IPS-11a (cell line): ENCODE measurements around the gene SLC6A3.

Experiments used
- H3K4me3 ChIP-seq: one replicate; pipeline ENCODE4 v1.5.1; 2013; ENCODE audit warnings: low read depth, low read length, control low read depth

SLC6A3 gene

DNA sequence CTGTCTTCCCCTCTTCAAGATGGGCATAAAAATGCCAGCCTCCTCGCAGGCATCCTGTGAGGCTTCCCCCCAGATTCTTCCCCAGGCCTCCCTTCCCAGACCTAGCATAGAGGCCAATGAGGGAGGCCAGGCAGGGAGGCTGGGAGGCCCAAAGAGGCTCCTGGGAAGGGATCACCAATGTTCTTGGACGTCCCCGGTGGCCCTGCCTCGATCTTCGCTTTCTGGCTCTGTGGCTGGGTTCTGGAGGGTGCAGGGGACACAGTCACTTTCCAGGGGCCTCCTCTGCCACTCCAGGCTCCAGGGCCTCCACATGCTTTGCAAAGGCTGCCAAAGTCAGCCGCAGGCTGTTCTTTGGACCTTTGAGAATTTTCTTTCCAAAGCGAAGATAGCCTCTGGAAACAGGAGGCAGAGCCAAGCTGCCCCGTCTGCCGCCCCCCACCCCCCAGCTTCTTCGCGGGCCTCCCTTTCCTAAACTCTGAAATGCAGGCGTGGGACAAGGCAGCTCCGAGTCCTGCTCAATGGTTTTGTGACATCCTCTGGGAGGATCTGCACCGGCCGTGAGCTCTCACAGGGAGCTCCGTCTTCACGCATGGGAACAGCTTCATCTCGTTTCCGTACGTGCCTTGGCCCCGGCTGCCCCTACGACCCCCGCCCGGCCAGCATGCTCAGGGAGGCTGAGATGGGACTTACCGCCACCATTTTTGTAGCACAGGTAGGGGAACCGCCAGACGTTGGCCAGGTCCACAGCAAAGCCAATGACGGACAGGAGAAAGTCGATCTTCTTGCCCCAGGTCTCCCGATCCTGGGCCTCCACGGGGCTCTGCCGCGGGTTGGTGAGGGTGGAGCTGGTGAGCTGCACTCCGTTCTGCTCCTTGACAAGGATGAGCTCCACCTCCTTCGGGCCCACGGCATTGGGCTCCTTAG lies 2.8 kb downstream of the SLC6A3 start:
- H3K4me3 ChIP-seq: no peak overlapping the region

DNA sequence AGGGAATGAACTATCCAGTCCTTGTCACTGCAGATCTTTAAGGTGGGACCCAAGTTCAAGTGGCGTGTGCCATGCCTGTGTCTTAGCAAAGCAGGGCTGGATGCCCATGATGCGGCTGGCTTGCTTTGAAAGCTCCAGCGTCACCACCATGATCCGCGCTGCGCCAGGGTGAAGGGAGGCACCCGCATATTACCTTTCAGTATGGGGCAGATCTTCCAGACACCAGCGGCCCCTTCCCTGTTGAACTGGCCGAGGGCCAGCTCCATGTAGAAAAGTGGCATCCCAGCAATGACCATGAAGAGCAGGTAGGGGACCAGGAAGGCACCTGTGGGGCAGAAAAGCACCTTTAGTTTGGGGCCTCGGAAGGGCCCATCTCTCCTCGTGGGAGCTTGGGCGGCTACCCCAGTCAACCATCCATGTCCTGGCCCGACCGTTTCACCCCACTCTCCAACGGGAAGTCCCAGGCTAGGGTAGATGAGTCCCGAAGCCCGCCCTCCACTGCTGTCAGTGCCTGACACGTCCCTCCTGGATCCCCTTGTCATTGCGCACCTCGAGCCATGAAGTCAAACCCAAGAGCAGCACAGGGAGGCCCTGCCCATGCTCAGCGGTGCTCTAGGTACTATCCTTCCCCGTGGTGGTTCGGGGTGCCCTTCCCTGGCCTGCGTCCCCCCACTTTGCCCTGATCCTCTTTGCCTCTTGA lies 3.9 kb downstream of the SLC6A3 start:
- H3K4me3 ChIP-seq: no peak overlapping the region

DNA sequence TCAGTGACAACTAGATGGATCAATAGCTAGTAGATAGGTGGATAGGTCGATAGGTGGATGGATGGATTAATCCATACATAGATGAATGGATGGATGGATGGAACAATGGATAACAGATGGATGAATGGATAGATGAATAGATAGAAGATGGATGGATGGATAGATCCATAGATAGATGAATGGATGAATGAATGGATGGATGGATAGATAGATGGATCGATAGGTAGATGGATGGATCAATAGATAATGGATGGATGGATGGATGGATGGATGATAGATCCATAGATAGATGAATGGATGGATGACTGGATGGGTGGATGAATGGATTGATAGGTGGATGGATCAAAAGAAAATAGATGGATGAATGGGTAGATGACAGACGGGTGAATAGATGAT lies 5.1 kb downstream of the SLC6A3 start:
- no peak overlapping the region for H3K4me3 ChIP-seq

DNA sequence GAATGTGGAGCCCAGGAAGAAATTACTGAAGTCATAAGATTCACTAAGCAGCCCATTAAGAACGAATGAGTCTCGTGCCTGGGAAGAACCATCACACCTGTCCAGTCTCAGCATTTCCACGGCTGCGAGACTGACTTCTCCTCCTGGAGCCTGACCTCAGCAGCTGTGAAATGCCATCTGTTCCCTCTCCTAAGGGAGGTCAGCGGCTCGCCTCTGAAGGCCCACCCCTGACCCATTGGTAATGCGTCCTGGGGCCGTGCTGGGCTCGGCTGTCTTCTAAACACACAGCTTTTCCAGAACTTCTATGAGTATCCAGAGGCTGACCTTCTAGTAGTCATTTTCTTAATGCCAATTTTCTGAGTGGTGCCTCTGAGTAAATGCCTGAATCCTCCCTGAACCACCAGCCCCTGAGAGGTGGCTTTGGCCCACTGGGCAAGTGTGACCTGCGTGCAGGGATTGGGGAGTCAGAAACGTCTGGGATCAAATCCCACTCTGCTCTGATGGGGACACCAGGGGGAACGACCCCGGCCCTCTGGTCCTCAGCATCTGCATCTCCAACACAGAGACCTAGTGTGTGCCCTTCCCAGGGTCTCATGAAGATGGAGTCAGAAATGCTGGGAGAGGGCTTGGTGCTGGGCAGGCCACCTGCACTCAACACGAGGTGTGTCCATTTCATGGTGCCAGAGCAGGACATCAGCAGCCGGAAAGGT lies 5.7 kb downstream of the SLC6A3 start:
- no peak overlapping the region for H3K4me3 ChIP-seq

DNA sequence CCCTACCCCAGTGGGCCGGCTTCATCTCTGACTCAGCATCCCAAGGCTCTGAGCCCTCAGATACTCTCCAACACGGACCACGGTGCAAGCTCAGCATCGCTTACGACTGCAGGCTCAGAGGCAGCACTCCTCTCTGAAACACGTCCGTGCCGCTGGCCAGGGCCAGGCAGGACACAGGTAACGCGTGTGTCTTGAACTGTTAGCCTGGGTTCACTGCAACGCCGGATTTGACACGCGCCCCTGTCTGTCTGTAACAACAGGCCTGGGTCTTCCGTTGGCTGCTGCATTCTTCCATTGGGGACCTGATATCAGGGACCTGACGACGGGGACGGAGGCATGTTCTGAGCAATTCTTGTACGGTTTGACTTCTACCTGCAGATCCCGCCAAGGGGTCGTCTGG lies 6.4 kb downstream of the SLC6A3 start:
- H3K4me3 ChIP-seq: no peak overlapping the region

DNA sequence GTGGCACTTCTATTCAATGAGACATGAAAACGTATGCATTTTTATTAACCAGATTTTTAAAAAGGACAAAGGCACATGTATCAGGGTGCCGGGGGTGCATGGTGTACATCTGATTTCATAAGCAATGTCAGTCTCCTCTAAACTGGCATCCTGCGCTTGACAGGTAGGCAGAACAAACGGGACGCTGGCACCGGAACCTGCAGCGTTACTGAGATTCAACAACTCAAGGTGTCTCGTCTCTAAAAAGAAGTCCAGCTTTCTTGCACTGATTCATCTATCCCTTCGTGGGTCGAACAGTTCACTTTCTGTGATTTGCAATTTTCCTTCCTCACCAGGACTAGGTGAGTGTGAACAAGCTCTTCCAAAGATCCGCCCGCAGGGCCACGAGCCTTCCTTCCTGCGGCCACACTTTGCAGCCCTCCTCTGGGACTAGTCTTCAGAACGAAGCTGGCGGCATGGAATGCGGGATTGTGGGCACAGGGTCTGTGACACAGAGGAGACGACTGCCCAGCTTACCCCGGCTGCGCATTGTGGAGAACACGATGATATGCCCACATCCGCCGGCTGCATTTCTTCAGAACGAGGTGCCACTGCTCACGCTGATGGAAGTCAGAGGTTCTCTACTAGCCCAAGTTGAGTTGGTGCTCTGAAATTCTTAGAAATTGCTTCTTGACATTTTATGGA lies 7.2 kb downstream of the SLC6A3 start:
- no peak overlapping the region for H3K4me3 ChIP-seq

DNA sequence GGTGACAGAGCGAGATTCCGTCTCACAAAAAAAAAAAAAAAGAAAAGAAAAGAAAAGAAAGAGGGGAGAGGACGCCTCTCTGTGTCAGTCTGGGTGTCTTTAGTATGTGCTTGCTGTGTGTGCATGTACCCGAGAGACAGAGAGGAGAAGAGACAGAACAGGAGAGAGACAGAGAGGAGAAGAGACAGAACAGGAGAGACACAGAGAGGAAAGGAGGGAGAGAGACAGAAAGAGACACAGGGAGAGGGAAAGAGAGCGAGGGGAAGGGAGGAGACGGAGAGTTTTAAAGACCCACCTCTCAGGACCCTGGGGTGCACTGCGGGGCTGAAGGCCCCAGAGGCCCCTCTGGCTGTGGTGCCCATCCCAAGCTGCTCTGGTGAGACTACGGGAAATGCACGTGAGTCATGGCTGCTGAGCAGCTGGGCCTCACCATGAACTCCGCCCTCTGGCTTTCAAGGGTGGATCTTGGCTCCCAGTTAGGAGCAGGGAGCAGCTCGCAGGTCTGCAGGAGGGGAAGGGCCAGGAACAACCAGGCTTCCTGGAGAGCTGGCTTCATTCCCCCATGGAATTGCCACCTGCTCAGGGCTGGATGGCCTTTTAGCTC lies 7.9 kb downstream of the SLC6A3 start:
- no peak overlapping the region for H3K4me3 ChIP-seq

DNA sequence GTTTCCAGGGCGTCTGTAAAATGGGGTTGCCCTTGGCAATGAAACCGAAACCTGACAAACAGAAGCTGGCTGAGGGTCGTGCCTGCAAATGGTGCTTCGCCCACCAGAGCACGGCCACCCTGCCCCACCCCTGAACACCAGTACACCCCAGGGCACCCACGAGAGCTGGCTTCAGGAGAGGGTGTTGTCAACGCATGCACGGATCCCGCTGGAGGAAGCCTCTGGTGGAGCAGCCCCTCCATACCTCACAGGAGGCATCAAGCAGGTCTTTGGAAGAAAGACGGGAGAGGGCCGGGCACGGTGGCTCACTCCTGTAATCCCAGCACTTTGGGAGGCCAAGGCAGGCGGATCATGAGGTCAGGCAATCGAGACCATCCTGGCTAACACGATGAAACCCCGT lies 8.6 kb downstream of the SLC6A3 start:
- no peak overlapping the region for H3K4me3 ChIP-seq

DNA sequence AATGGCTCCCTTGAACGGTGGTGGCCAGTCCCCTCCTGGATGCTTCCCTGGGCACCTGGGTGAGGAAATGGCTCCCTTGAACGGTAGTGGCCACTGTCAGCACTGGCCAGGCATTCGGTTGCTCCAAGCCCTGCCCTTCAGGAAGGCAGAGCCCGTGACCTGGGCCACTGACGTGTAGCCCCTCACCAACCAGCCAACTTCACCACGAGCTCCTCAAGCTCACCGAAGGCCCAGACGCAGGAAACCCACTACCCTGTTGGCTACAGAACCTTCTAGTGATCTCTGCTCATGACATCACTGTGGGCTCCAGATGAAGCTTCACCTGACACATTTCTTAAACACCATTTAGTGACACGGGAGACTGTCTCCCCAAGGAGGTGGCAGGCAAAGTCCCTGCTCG lies 9.2 kb downstream of the SLC6A3 start:
- no peak overlapping the region for H3K4me3 ChIP-seq

DNA sequence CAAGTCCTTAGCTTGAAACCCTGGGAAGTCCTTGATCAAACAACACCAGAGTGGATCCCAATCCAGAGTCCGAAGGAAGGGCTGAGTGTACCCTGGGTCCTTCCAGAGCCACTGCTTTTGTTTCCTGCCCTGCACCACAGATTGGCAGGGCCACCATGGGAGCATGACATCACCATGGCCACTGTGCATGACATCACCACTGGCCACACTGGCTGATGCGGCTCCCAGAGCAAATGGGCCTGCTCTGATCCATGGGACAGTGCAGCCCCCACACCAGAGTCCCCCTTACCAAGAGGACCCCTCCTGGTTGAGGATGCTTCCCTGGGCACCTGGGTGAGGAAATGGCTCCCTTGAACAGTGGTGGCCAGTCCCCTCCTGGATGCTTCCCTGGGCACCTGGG lies 9.9 kb downstream of the SLC6A3 start:
- no peak overlapping the region for H3K4me3 ChIP-seq

DNA sequence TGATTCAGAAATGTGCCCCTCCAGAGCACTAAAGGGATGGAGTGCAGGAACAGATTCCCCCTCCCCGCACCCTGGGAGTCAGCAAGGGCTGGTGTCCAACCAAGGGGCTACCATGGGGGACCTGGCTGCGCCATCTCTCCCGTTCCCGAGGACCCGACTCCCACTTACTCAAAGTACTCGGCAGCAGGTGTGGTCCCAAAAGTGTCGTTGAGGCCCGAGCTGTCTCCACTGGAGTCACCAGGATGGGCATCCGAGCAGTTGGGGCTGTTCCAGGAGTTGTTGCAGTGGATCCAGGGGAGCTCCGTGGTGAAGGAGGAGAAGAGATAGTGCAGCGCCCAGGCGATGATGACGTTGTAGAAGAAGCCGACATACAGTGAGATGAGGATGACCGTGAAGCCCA lies 12.9 kb downstream of the SLC6A3 start:
- no peak overlapping the region for H3K4me3 ChIP-seq

DNA sequence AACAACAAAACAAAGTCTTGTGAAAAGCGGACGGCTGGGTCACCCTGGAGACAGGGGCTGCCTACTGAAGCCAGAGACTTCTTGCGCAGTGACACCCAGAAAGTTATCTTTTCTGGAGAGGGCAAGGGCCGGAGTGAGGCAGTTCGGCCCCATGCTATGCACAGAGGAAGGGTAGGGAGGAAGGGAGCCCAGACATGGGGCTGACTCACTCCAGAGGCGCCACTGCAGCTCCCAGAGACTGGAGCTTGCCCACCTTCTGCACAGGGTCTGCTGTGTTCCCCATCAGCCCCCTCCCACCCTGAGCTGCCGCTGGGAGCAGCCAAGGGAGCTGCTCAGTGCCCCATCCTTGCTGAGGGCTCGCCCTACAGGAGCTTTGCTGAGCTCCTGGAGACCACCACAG lies 13.3 kb downstream of the SLC6A3 start:
- no peak overlapping the region for H3K4me3 ChIP-seq

DNA sequence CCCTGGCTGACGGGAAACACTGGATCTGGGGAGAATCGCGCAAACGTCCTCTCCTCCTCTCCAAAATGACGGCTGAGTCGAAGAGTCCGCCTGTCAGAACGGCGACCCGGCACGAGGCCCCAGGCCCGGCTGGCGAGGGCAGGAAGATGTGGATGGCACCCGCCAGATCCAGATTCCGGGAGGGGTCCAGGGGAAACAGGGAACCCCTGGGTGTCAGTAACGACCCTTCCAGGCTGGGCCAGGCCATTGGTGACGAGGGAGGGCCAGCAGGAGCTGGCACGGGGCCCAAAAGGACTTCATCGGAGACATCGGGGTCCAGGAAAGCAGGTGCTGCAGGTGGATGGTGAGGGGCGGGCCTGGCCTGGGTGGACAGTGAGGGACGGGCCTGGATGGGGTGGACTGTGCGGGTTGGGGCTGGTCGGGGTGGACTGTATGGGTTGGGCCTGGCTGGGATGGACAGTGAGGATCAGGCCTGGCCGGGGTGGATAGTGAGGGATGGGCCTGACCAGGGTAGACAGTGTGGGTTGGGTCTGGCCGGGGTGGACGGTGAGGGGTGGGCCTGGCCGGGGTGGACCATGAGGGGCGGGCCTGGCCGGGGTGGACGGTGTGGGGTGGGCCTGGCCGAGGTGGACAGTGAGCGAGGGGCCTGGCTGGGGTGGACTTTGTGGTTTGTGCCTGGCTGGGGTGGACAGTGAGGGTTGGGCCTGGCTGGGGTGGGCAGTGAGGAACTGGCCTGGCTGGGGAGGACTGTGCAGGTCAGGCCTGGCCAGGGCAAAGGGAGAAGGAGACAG lies 14.0 kb downstream of the SLC6A3 start:
- H3K4me3 ChIP-seq: no peak overlapping the region

DNA sequence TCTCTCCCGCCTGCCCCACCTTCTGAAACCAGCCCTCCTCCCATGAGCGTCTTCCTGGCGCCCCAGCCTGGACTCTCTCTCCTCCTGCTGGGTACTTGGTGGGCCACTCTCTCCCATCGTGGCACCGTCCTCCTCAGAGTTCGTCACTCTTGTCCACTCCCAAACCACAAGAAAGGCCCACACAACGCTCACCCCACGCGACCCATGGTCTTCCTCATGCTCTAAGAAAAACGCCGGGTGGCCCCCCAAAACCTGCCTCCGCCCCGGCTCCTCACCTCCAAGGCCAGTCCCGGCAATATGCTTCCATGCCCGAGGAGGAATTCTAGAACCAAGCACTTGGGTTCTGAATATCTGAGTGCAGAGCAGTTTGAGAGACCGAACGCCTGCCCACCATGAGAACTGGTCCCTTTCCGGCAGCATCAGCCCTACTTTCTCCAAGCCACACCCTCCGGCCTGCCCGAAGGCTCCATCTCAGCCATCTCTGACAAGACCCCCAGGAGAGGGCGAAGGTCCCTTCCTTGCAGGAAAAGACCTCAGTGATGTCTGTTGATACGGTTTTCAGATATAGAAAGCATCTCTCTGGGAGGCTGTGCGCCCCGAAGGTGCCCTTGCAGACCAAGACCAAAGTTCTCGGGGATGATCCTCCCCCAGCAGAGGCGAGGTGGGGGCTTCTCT lies 15.0 kb downstream of the SLC6A3 start:
- no peak overlapping the region for H3K4me3 ChIP-seq

DNA sequence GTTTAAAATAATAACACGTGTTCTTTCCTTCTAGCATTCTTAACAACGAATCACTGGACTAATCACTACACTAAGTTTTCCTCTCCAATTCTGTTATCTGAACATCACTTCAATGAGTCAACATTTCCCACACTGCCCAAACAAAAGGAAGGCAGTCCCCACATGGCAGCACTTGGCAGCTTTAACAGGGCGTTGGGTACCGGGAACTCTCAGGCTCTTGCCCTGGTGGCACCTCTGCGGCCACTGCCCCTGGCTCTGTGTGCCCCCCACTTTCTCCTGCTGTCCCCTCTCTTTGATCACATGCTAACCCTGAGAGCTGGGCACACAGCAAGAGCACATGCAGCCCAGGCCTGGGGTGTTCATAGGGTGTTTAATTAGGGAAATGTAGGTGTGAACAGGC lies 15.7 kb downstream of the SLC6A3 start:
- H3K4me3 ChIP-seq: no peak overlapping the region

DNA sequence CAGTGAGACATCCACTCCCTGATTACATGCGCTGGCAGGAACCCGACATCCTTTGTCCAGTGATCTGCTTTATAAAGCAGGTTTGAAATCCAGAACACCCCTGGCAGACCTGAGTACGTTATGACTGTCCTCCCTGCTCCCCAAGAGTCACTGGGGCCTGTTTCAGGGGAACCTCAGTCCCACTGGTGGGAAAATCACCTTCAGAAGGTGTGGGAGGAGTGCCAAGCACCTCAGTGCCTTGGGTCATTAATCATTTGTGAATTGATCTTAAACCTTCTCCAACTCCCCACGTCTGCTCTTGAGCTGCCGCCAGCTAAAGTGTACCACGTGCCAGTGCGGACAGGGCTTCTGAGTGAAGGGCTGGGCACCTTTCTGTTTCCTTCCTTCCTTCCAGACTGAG lies 16.2 kb downstream of the SLC6A3 start:
- no peak overlapping the region for H3K4me3 ChIP-seq

DNA sequence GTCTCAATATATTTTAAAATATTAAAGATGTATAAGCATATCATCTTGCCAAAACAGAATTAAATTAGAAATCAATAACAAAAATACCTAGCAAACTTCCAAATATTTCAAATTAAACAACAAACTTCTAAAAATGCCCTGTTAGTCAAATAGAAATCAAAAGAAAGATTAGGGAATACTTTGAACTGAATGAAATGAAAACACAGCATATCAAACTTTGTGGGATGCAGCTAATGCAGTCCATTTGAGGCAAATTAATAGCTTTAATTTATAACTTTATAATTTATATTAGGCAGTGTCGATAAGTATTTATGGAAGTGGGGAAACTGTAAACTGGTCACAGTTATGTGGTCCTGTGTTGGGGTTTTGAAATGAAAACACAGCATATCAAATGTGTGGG lies 17.1 kb downstream of the SLC6A3 start:
- H3K4me3 ChIP-seq: no peak overlapping the region

DNA sequence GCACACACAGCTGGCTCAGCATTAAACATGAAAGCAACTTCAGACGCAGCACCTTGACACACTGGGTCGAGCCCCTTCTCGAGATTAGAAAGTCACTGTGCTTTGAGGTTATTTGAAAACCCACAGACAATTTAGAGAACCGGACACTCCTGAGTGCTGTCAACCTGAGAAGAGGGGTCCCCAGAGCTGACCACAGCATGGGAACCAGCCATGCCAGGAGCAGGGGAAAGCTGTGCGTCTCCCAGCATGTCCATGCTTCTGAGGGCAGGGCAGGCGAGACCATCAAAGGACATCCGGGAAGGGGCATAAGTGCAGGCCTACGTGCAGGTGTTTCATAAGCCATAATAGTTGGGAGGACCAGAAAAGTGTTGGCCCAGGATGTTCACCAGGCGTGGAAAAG lies 20.5 kb downstream of the SLC6A3 start:
- H3K4me3 ChIP-seq: no peak overlapping the region

DNA sequence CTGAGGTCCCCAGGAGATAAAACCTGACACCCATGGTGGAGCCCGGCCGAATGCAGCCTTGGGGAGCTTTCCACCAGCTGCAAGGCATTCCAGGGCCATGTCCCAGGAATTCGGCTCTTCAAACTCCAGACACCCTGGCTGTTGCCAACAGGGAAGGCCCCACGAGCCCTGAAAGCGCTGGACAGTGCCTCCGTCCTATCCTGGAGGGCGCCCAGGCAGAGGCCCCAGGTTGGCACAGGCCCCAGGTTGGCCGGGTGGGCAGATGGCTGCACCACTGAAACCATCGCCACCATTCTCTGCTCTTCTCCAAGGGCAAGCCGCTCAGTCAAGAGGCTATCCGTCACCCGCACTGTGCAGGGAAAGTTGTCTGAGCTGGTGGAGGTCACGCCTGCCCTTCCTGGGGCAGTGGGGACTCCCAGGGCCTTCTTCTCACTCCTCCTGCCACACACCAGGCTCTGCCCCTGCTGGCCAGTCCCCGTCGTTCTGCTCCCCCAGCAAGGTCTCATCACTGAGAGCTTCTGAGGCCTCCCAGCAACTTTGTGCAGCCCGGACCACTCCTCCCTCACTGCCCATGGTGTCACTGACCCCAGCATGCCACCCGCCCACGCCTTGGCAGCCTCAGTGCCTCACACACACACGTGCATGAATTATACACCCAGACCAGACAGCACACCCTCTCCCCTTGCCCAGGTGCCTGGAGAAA lies 21.2 kb downstream of the SLC6A3 start:
- no peak overlapping the region for H3K4me3 ChIP-seq
